ENCODE results near the gene CFAP68.

GRCh38 chr11:111917312-111917711 lies 38.0 kb downstream of the CFAP68 start:
- TF ChIP-seq CTCF (IDR thresholded peaks at IDR 0.05): no peak
- TF ChIP-seq POLR2A (IDR thresholded peaks at IDR 0.05): no peak

Data from heart left ventricle (tissue), 13 donors.